Vagina (tissue), 2 donors: ENCODE measurements around the gene ZNF595.

Source experiments
- POLR2A ChIP-seq, 2 donors: fragments of 450-650 bp; IDR thresholded peaks; one replicate each; pipeline ENCODE4 v1.6.1; 2017; ENCODE audit warnings: antibody characterized with exemption in 2 of 2, mild to moderate bottlenecking in 2 of 2, moderate library complexity in 2 of 2
- POLR2AphosphoS5 ChIP-seq, 2 donors: sonication (generic); formaldehyde crosslinking; IDR thresholded peaks; one replicate each; pipeline ENCODE4 v1.9.0; 2017; ENCODE audit warnings: antibody characterized with exemption in 2 of 2, mild to moderate bottlenecking in 2 of 2, low read depth in 1 of 2; ENCODE audit not compliant: insufficient read depth in 1 of 2
- TF ChIP-seq, protein P1 (sequence below), 3 experiments: fragments of 450-650 bp in 2 of 3; fragments of 200-600 bp in 1 of 3; sonication (generic) in 1 of 3; IDR thresholded peaks; one replicate each; pipeline ENCODE4 v1.5.1; 2017 to 2019; ENCODE audit warnings: antibody characterized with exemption in 3 of 3, mild to moderate bottlenecking in 2 of 3, moderate library complexity in 2 of 3

DNA sequence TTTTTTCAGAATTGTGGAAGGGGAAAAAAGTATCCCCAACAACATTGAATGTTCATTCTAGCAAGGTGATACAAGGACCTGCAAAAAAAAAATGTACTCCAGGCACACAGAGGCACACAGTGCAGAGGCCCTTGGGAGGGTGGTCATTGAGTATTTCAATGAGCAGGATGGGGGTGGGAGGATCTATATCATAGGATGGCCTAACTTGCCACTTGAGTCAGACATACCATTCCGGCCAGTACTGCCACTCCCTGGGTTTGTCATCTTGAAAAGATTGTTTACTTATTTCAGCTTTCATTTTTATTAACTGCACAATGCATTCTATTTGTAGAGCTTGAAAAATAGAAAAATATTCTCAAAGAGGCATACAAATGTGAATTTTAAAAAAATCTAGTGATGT lies 18.7 kb downstream of the ZNF595 start:
- TF ChIP-seq POLR2AphosphoS5 (IDR thresholded peaks at IDR 0.05; ENCODE audit: insufficient read depth in 1 of 2, low read depth in 1 of 2) (no peak), POLR2A (IDR thresholded peaks at IDR 0.05) (no peak)
- TF ChIP-seq, protein P1, sequence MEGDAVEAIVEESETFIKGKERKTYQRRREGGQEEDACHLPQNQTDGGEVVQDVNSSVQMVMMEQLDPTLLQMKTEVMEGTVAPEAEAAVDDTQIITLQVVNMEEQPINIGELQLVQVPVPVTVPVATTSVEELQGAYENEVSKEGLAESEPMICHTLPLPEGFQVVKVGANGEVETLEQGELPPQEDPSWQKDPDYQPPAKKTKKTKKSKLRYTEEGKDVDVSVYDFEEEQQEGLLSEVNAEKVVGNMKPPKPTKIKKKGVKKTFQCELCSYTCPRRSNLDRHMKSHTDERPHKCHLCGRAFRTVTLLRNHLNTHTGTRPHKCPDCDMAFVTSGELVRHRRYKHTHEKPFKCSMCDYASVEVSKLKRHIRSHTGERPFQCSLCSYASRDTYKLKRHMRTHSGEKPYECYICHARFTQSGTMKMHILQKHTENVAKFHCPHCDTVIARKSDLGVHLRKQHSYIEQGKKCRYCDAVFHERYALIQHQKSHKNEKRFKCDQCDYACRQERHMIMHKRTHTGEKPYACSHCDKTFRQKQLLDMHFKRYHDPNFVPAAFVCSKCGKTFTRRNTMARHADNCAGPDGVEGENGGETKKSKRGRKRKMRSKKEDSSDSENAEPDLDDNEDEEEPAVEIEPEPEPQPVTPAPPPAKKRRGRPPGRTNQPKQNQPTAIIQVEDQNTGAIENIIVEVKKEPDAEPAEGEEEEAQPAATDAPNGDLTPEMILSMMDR (IDR thresholded peaks at IDR 0.05): no peak
